Heart left ventricle (tissue), 16 donors: ENCODE data around the gene SYNJ1. TPM values are rescaled to one million over a fixed set of nuclear protein-coding genes. Genes with fewer than 3 reads are reported as not detected.
"Not testable (repeated sequence)": the region's sequence is repeated elsewhere in the genome, so short reads cannot be mapped to it uniquely, and the experiment has no call there.

Source experiments
- ATAC-seq, 4 donors: fragments of 200-7000 bp; cut with Tn5 transposase; one replicate each; pipeline ENCODE4 v1.9.1; 2020 to 2022; ENCODE audit warnings: moderate library complexity in 4 of 4, mild to moderate bottlenecking in 3 of 4, moderate number of reproducible peaks in 1 of 4
- DNase-seq, 5 donors: peaks; one replicate each; pipeline ENCODE4 v3.0.0-alpha.2; 2020
- H3K27ac ChIP-seq, 12 donors: fragments of 200-600 bp; sonication (generic) in 4 of 12; one replicate each; pipeline versions ENCODE4 v1.5.0 to v1.8.0; 2016 to 2022; ENCODE audit warnings: mild to moderate bottlenecking in 2 of 12
- H3K27me3 ChIP-seq, 9 donors: fragments of 200-600 bp; sonication (generic) in 2 of 9; one replicate each; pipeline versions ENCODE4 v1.5.1 to v1.8.0; 2016 to 2022; ENCODE audit warnings: mild to moderate bottlenecking in 3 of 9
- H3K36me3 ChIP-seq, 9 donors: fragments of 200-600 bp; sonication (generic) in 2 of 9; one replicate each; pipeline versions ENCODE4 v1.5.0 to v1.8.0; 2018 to 2022; ENCODE audit warnings: mild to moderate bottlenecking in 2 of 9
- H3K4me1 ChIP-seq, 12 donors: fragments of 200-600 bp; sonication (generic) in 4 of 12; one replicate each; pipeline versions ENCODE4 v1.5.0 to v1.8.0; 2016 to 2022; ENCODE audit warnings: mild to moderate bottlenecking in 3 of 12
- H3K4me3 ChIP-seq, 12 donors: fragments of 200-600 bp; sonication (generic) in 4 of 12; one replicate each; pipeline versions ENCODE4 v1.5.0 to v1.8.0; 2017 to 2022; ENCODE audit warnings: mild to moderate bottlenecking in 9 of 12, moderate library complexity in 4 of 12
- H3K9me3 ChIP-seq, 12 donors: fragments of 200-600 bp; sonication (generic) in 4 of 12; one replicate each; pipeline versions ENCODE4 v1.5.0 to v1.8.0; 2016 to 2022; ENCODE audit warnings: mild to moderate bottlenecking in 1 of 12
- POLR2A ChIP-seq, 2 donors: fragments of 450-650 bp; IDR thresholded peaks; one replicate each; pipeline ENCODE4 v1.6.1; 2017; ENCODE audit warnings: antibody characterized with exemption in 2 of 2, mild to moderate bottlenecking in 2 of 2, moderate library complexity in 2 of 2
- WGBS, 4 donors: extraction: QIAGEN DNeasy Blood & Tissue Kit in 2 of 4; methylation state at CpG; one replicate each; pipeline versions ENCODE4 v1.1.5 to v1.1.7; 2013 to 2018; 5-methylcytosine and 5-hydroxymethylcytosine counted together
- intact Hi-C, 10 donors: fragments of 100-400 bp; cut with DNase I; formaldehyde crosslinking; loops; one replicate each; pipeline versions ENCODE4 v1.11.1 to v1.14.2; 2022
- polyA plus RNA-seq, 2 donors: library from polyadenylated mRNA; stranded (reverse); fragments of 200-250 nt; gene quantifications; one replicate each; pipeline ENCODE4 v1.2.3, GENCODE V29; 2013
- total RNA-seq, 9 donors: library from RNA; depleted of rRNA in 2 of 9; stranded (reverse); fragments of >200 nt in 2 of 9; fragmentation: NEBNext Ultra II Directional in 3 of 9; extraction: Animal tissue kit (Norgen Biotek cat#: 25700) in 3 of 9; gene quantifications; one replicate each; pipeline versions ENCODE4 v1.1.0 to v1.2.4, GENCODE V29; 2016 to 2023
- TF ChIP-seq, protein P1 (sequence below), 12 donors: fragments of 200-600 bp; sonication (generic) in 4 of 12; IDR thresholded peaks; one replicate each; pipeline versions ENCODE4 v1.5.0 to v1.8.0; 2018 to 2022; ENCODE audit warnings: antibody characterized with exemption in 12 of 12, mild to moderate bottlenecking in 5 of 12
- donor health status: ischemic (EF 13 %, LVEDD 7.1; RV severe dilation, severe dysfunction).
- donor health status: healthy with polysubstance abuse.
- donor health status: DM: no; HTN: yes; CAD: no.
- donor health status: DM: no; HTN: no; CAD: no.
- donor health status: ischemic (EF 25% LVEDD 6.9; RV normal size, moderate dysfunction).
- donor health status: ischemic (EF 25% LVEDD 5.7; RV mildly dilated, moderate dysfunction).
- donor health status: healthy.
- donor health status: DM: yes; HTN: yes; CAD: no.
- donor health status: ischemic (EF 35%, LVEDD 5.7; RV mildly dilated, moderate dysfunction).
- donor health status: nonischemic (EF 11% LVEDD 7.7; RV severe dilation, severe dysfunction).
- donor health status: DM: yes; HTN: yes; CAD: no.
- donor health status: PGD.
- donor health status: ischemic (EF 29% LVEDD 5.4; RV normal size, mild dysfunction).
- donor health status: nonischemic (EF 23%, LVEDD 6.1; RV moderate dilation, normal function).

SYNJ1 gene
- total and polyA plus RNA-seq, 11 donors: 4.1 to 17.4 (median 10.3) TPM

DNA sequence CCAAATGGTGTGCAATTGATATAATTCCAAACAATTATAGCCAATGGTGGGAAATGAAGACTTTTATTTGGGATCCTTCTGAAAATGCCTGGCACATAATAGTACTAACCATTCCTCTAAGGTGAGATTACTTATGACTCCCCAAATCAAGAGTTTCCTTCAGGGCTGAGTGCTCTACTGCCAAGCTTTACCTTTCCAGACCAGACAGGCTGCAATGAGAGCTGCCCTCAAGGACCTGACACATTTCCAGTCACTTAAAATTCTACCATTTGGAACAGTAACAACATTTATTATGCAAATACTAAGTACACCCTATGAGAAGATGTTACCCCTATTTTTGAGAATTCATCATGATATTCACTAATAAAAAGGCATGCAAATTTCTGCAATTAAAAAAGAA is 22.6 kb upstream of the SYNJ1 start:
- intact Hi-C loops: no loop called here
- Histone ChIP-seq H3K4me3 (no peak overlapping the region), H3K9me3 (no peaks in the 10 kb centered on the region), H3K36me3 (peaks cover 0 to 100% (median 98%) of the 10 kb centered on the region in 9 donors), H3K4me1 (no peaks in the 10 kb centered on the region), H3K27me3 (no peaks in the 10 kb centered on the region), H3K27ac (no peak overlapping the region)
- no peak for TF ChIP-seq POLR2A (IDR thresholded peaks at IDR 0.05)
- TF ChIP-seq, protein P1, sequence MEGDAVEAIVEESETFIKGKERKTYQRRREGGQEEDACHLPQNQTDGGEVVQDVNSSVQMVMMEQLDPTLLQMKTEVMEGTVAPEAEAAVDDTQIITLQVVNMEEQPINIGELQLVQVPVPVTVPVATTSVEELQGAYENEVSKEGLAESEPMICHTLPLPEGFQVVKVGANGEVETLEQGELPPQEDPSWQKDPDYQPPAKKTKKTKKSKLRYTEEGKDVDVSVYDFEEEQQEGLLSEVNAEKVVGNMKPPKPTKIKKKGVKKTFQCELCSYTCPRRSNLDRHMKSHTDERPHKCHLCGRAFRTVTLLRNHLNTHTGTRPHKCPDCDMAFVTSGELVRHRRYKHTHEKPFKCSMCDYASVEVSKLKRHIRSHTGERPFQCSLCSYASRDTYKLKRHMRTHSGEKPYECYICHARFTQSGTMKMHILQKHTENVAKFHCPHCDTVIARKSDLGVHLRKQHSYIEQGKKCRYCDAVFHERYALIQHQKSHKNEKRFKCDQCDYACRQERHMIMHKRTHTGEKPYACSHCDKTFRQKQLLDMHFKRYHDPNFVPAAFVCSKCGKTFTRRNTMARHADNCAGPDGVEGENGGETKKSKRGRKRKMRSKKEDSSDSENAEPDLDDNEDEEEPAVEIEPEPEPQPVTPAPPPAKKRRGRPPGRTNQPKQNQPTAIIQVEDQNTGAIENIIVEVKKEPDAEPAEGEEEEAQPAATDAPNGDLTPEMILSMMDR (IDR thresholded peaks at IDR 0.05): no peak
- DNase-seq (no peak), ATAC-seq (no peak)

DNA sequence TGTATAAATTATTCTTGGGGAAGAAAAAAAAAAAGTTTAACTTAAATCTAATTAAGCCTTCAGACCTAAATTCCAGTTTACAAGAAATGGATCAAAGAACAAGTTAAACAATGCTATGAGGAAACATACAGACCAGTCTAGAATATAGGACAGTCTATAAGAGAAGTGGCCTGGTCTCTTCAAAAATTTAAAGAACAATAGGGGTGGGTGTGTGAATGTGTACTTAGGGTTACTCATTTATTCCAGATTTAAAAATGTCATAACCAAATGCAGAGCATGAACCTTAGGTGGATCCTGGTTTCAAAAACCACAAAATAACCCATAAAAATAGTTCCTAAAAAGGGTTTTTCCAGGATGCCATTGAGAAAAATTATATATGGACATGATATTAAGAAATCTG is 21.8 kb upstream of the SYNJ1 start:
- no peak for DNase-seq
- no peak for TF ChIP-seq POLR2A (IDR thresholded peaks at IDR 0.05)
- TF ChIP-seq, protein P1 (IDR thresholded peaks at IDR 0.05): no peak
- peaks cover 0 to 100% (median 98%) of the 10 kb centered on the region in 9 donors for H3K36me3 ChIP-seq
- no peaks in the 10 kb centered on the region for H3K27me3 ChIP-seq
- no peak overlapping the region for H3K4me3 ChIP-seq
- no peak for ATAC-seq
- H3K27ac ChIP-seq: no peak overlapping the region
- H3K4me1 ChIP-seq: no peaks in the 10 kb centered on the region
- no peaks in the 10 kb centered on the region for H3K9me3 ChIP-seq
- intact Hi-C loops: no loop called here

GRCh38 chr21:32748529-32748928 is 20.7 kb upstream of the SYNJ1 start:
- Histone ChIP-seq H3K4me1 (no peaks in the 10 kb centered on the region), H3K36me3 (peaks cover 0 to 100% (median 98%) of the 10 kb centered on the region in 9 donors), H3K27ac (no peak overlapping the region), H3K4me3 (no peak overlapping the region), H3K27me3 (no peaks in the 10 kb centered on the region), H3K9me3 (no peaks in the 10 kb centered on the region)
- no peak for TF ChIP-seq POLR2A (IDR thresholded peaks at IDR 0.05)
- TF ChIP-seq, protein P1 (IDR thresholded peaks at IDR 0.05): no peak
- intact Hi-C loops: no loop called here
- DNase-seq (no peak), ATAC-seq (no peak)
- 87 to 94% (median 90%) methylated on average over 5 of the region's 5 CpGs for WGBS, 4 donors

DNA sequence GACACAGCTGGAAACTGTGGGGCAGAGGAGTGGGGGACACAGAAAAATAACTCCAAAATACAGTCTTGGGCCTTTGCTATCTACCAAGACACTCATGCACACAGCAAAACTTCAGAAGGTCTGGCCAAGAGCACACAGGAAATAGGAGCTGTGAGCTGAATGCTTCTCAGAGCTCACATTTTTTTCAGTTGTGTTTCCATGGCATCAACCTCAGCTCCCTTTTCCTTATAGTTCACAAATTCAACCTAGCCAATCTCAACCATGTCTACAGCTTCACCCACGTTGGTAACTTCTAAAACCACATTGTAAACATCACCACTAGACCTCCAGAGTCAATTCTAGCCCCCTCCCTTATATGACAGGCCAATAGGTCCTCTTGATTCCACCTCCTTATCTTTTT is 19.6 kb upstream of the SYNJ1 start:
- ATAC-seq (no peak), DNase-seq (no peak)
- Histone ChIP-seq H3K36me3 (peaks cover 0 to 100% (median 99%) of the 10 kb centered on the region in 9 donors), H3K9me3 (no peaks in the 10 kb centered on the region), H3K27me3 (no peaks in the 10 kb centered on the region), H3K4me1 (no peaks in the 10 kb centered on the region), H3K4me3 (no peak overlapping the region), H3K27ac (no peak overlapping the region)
- TF ChIP-seq, protein P1 (IDR thresholded peaks at IDR 0.05): no peak
- TF ChIP-seq POLR2A (IDR thresholded peaks at IDR 0.05): no peak
- WGBS, 4 donors: 75 to 91% (median 90%) methylated on average over 1 of the region's 1 CpG
- intact Hi-C loops: no loop called here

- H3K27ac ChIP-seq, DNase-seq, H3K4me1 ChIP-seq, intact Hi-C loops, H3K27me3 ChIP-seq, H3K4me3 ChIP-seq, ATAC-seq, H3K9me3 ChIP-seq: not testable (repeated sequence)
- 95 to 100% (median 98%) methylated on average over 3 of the region's 3 CpGs for WGBS, 4 donors
- peaks cover 0 to 100% (median 99%) of the 10 kb centered on the region in 9 donors for H3K36me3 ChIP-seq
Observed at GRCh38 chr21:32746711-32747110, 18.9 kb upstream of the SYNJ1 start.
